Activated T-cell treated with anti-CD3 and anti-CD28 coated beads, Interleukin-2, amount 50 U/mL, for 24 hours (primary cell): ENCODE data around the gene RHO.

Experiments
- DNase-seq: peaks from one replicate; pipeline ENCODE4 v3.0.0-alpha.2; 2020
- H3K27ac Mint-ChIP-seq: 2 replicates; pipeline ENCODE4 v1.8.0; 2020; ENCODE audit warnings: mild to moderate bottlenecking, mixed read lengths
- H3K27me3 Mint-ChIP-seq: 2 replicates; pipeline ENCODE4 v1.8.0; 2020; ENCODE audit warnings: mixed read lengths
- H3K36me3 Mint-ChIP-seq: 2 replicates; pipeline ENCODE4 v1.8.0; 2020; ENCODE audit warnings: low read depth, mixed read lengths
- H3K4me1 Mint-ChIP-seq: 2 replicates; pipeline ENCODE4 v1.8.0; 2020; ENCODE audit warnings: low read depth, mixed read lengths
- H3K4me3 Mint-ChIP-seq: 2 replicates; pipeline ENCODE4 v1.8.0; 2020; ENCODE audit warnings: mild to moderate bottlenecking, moderate library complexity, mixed read lengths
- H3K9me3 Mint-ChIP-seq: 2 replicates; pipeline ENCODE4 v1.8.0; 2020; ENCODE audit warnings: mixed read lengths

RHO gene

DNA sequence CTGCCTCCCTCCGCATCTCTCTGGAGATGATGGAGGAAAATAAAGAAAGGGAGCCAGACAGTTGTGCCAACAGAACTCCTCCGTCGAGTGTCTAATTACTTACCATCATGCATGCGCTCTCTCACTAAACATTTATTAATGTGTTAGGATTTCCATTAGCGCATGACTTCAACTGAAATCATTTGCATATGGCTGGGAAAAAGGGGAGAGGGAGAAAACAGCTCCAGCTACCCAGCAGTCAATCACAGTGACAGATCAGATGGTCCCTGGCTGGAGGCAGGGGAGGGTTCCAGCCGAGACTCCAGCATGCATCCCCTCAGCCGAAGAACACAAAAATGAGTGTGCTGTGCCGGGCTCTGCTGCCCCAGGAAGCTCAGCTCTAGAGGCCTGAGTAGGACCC is 6.8 kb upstream of the RHO start:
- peaks cover 3% of the 10 kb centered on the region for H3K4me1 Mint-ChIP-seq
- H3K27me3 Mint-ChIP-seq: no peaks in the 10 kb centered on the region
- H3K4me3 Mint-ChIP-seq: no peak overlapping the region
- H3K36me3 Mint-ChIP-seq: peaks cover 4% of the 10 kb centered on the region
- no peak for DNase-seq
- H3K27ac Mint-ChIP-seq: no peak overlapping the region
- no peaks in the 10 kb centered on the region for H3K9me3 Mint-ChIP-seq

DNA sequence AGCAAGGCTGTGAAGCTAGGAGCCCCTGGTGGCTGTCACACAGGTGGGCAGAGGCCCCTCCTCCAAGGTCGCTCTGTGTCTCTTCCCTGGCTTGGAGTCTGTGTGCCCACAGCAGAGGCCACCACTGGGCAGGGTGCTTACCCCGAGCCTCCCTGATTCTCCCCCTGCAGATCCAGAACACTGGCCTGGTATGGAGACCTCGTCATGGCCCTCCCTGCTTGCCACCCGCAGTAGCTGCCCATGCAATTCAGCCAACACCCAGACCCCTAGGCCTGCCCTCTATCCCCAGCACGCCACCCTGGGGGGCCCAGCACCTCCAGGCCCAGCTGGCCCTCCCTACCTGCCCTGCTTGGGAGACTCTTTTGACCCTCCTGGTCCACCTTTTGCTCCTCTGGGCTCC is 5.5 kb upstream of the RHO start:
- Mint-ChIP-seq H3K9me3 (no peaks in the 10 kb centered on the region), H3K27ac (no peak overlapping the region), H3K36me3 (no peaks in the 10 kb centered on the region), H3K4me1 (peaks cover 3% of the 10 kb centered on the region), H3K27me3 (no peaks in the 10 kb centered on the region), H3K4me3 (no peak overlapping the region)
- no peak for DNase-seq

GRCh38 chr3:129524081-129524480 is 4.4 kb upstream of the RHO start:
- no peaks in the 10 kb centered on the region for H3K27me3 Mint-ChIP-seq
- no peak overlapping the region for H3K27ac Mint-ChIP-seq
- H3K36me3 Mint-ChIP-seq: no peaks in the 10 kb centered on the region
- H3K4me1 Mint-ChIP-seq: peaks cover 3% of the 10 kb centered on the region
- no peak for DNase-seq
- no peak overlapping the region for H3K4me3 Mint-ChIP-seq
- no peaks in the 10 kb centered on the region for H3K9me3 Mint-ChIP-seq

DNA sequence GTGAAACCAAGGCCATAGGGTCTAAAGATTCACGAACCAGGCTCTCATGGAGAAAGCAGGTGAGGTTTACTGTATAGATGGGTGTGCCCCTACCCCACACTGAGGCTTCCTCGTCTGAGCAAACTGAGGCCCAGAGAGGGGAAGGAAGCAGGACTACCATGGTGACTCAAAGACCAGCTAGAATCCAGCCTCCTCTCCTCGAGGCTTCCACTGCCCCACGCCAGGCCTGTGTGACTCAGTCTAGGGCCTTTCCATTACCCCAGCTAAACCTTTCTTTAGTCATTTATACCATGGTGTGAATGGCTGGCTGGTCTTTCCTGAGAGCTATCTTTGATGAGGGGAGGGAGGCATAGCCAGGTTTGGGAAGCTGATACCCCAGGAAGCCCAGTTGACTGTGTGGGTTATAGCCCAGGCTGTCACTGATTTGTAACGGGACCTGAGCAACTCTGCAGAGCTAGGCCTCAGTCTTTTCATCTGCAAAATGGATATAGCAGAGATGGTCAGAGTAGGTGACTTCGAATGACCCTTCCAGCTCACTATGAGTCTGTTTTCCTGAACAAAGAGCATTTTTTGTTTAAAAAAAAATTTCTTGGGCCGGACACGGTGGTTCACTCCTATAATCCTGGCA is 3.0 kb upstream of the RHO start:
- DNase-seq: no peak
- no peaks in the 10 kb centered on the region for H3K36me3 Mint-ChIP-seq
- H3K4me1 Mint-ChIP-seq: peaks cover 3% of the 10 kb centered on the region
- H3K4me3 Mint-ChIP-seq: no peak overlapping the region
- H3K9me3 Mint-ChIP-seq: no peaks in the 10 kb centered on the region
- H3K27me3 Mint-ChIP-seq: no peaks in the 10 kb centered on the region
- no peak overlapping the region for H3K27ac Mint-ChIP-seq

GRCh38 chr3:129526121-129526900 is 2.1 kb upstream of the RHO start:
- H3K27ac Mint-ChIP-seq: no peak overlapping the region
- no peaks in the 10 kb centered on the region for H3K36me3 Mint-ChIP-seq
- no peaks in the 10 kb centered on the region for H3K9me3 Mint-ChIP-seq
- no peaks in the 10 kb centered on the region for H3K27me3 Mint-ChIP-seq
- no peak for DNase-seq
- no peak overlapping the region for H3K4me3 Mint-ChIP-seq
- peaks cover 3% of the 10 kb centered on the region for H3K4me1 Mint-ChIP-seq

DNA sequence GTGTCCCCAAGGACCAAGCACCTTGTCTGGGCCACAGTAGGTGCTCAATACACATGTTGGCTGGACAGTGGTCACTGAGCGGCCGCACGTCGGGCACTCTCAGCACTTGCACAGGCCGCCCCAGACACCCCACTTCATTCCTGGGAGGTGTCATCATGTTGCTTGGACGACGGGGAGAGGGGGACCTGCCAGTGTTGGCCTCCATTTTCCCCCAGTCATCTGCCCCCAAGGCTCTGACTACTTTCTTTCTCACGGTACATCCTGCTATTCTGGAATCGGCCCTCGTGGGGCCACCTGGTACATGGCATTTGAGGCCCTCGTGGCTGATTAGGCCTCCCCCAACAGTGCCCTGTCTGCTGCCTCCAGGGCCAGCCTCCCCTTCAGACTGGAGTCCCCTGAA is 1.2 kb upstream of the RHO start:
- Mint-ChIP-seq H3K4me3 (no peak overlapping the region), H3K36me3 (no peaks in the 10 kb centered on the region), H3K4me1 (peaks cover 3% of the 10 kb centered on the region), H3K27me3 (no peaks in the 10 kb centered on the region), H3K9me3 (no peaks in the 10 kb centered on the region), H3K27ac (no peak overlapping the region)
- DNase-seq: no peak

DNA sequence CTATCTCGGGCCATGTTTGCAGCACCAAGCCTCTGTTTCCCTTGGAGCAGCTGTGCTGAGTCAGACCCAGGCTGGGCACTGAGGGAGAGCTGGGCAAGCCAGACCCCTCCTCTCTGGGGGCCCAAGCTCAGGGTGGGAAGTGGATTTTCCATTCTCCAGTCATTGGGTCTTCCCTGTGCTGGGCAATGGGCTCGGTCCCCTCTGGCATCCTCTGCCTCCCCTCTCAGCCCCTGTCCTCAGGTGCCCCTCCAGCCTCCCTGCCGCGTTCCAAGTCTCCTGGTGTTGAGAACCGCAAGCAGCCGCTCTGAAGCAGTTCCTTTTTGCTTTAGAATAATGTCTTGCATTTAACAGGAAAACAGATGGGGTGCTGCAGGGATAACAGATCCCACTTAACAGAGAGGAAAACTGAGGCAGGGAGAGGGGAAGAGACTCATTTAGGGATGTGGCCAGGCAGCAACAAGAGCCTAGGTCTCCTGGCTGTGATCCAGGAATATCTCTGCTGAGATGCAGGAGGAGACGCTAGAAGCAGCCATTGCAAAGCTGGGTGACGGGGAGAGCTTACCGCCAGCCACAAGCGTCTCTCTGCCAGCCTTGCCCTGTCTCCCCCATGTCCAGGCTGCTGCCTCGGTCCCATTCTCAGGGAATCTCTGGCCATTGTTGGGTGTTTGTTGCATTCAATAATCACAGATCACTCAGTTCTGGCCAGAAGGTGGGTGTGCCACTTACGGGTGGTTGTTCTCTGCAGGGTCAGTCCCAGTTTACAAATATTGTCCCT is 1.2 kb downstream of the RHO start:
- Mint-ChIP-seq H3K4me1 (peaks cover 3% of the 10 kb centered on the region), H3K4me3 (no peak overlapping the region), H3K9me3 (no peaks in the 10 kb centered on the region), H3K36me3 (no peaks in the 10 kb centered on the region), H3K27ac (no peak overlapping the region), H3K27me3 (no peaks in the 10 kb centered on the region)
- no peak for DNase-seq

DNA sequence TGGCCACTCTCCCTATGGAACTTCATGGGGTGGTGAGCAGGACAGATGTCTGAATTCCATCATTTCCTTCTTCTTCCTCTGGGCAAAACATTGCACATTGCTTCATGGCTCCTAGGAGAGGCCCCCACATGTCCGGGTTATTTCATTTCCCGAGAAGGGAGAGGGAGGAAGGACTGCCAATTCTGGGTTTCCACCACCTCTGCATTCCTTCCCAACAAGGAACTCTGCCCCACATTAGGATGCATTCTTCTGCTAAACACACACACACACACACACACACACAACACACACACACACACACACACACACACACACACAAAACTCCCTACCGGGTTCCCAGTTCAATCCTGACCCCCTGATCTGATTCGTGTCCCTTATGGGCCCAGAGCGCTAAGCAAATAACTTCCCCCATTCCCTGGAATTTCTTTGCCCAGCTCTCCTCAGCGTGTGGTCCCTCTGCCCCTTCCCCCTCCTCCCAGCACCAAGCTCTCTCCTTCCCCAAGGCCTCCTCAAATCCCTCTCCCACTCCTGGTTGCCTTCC is 1.9 kb downstream of the RHO start:
- Mint-ChIP-seq H3K36me3 (no peaks in the 10 kb centered on the region), H3K27ac (no peak overlapping the region), H3K27me3 (no peaks in the 10 kb centered on the region), H3K4me1 (peaks cover 3% of the 10 kb centered on the region), H3K4me3 (no peak overlapping the region), H3K9me3 (no peaks in the 10 kb centered on the region)
- DNase-seq: no peak

GRCh38 chr3:129530821-129531220 is 2.4 kb downstream of the RHO start:
- no peak for DNase-seq
- no peaks in the 10 kb centered on the region for H3K4me1 Mint-ChIP-seq
- no peaks in the 10 kb centered on the region for H3K9me3 Mint-ChIP-seq
- H3K27me3 Mint-ChIP-seq: no peaks in the 10 kb centered on the region
- H3K27ac Mint-ChIP-seq: no peak overlapping the region
- H3K36me3 Mint-ChIP-seq: no peaks in the 10 kb centered on the region
- no peak overlapping the region for H3K4me3 Mint-ChIP-seq

DNA sequence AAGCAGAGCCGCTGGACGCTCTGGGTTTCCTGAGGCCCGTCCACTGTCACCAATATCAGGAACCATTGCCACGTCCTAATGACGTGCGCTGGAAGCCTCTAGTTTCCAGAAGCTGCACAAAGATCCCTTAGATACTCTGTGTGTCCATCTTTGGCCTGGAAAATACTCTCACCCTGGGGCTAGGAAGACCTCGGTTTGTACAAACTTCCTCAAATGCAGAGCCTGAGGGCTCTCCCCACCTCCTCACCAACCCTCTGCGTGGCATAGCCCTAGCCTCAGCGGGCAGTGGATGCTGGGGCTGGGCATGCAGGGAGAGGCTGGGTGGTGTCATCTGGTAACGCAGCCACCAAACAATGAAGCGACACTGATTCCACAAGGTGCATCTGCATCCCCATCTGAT is 3.3 kb downstream of the RHO start:
- Mint-ChIP-seq H3K4me1 (no peaks in the 10 kb centered on the region), H3K27ac (no peak overlapping the region), H3K4me3 (no peak overlapping the region), H3K9me3 (no peaks in the 10 kb centered on the region), H3K36me3 (no peaks in the 10 kb centered on the region), H3K27me3 (no peaks in the 10 kb centered on the region)
- DNase-seq: no peak

- no peak overlapping the region for H3K27ac Mint-ChIP-seq
- H3K9me3 Mint-ChIP-seq: no peaks in the 10 kb centered on the region
- H3K4me3 Mint-ChIP-seq: no peak overlapping the region
- no peaks in the 10 kb centered on the region for H3K4me1 Mint-ChIP-seq
- H3K36me3 Mint-ChIP-seq: no peaks in the 10 kb centered on the region
- no peaks in the 10 kb centered on the region for H3K27me3 Mint-ChIP-seq
- DNase-seq: no peak
Observed at GRCh38 chr3:129532261-129532660, 3.8 kb downstream of the RHO start.

DNA sequence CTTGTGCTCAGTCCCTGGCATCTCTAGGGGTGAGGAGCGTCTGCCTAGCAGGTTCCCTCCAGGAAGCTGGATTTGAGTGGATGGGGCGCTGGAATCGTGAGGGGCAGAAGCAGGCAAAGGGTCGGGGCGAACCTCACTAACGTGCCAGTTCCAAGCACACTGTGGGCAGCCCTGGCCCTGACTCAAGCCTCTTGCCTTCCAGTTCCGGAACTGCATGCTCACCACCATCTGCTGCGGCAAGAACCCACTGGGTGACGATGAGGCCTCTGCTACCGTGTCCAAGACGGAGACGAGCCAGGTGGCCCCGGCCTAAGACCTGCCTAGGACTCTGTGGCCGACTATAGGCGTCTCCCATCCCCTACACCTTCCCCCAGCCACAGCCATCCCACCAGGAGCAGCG is 5.0 kb downstream of the RHO start:
- H3K4me1 Mint-ChIP-seq: no peaks in the 10 kb centered on the region
- no peak overlapping the region for H3K27ac Mint-ChIP-seq
- H3K4me3 Mint-ChIP-seq: no peak overlapping the region
- no peaks in the 10 kb centered on the region for H3K9me3 Mint-ChIP-seq
- H3K36me3 Mint-ChIP-seq: no peaks in the 10 kb centered on the region
- no peaks in the 10 kb centered on the region for H3K27me3 Mint-ChIP-seq
- no peak for DNase-seq

DNA sequence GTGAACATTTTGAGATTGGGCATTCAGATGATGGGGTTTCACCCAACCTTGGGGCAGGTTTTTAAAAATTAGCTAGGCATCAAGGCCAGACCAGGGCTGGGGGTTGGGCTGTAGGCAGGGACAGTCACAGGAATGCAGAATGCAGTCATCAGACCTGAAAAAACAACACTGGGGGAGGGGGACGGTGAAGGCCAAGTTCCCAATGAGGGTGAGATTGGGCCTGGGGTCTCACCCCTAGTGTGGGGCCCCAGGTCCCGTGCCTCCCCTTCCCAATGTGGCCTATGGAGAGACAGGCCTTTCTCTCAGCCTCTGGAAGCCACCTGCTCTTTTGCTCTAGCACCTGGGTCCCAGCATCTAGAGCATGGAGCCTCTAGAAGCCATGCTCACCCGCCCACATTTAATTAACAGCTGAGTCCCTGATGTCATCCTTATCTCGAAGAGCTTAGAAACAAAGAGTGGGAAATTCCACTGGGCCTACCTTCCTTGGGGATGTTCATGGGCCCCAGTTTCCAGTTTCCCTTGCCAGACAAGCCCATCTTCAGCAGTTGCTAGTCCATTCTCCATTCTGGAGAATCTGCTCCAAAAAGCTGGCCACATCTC is 6.1 kb downstream of the RHO start:
- Mint-ChIP-seq H3K27me3 (no peaks in the 10 kb centered on the region), H3K27ac (no peak overlapping the region), H3K9me3 (no peaks in the 10 kb centered on the region), H3K4me3 (no peak overlapping the region), H3K36me3 (no peaks in the 10 kb centered on the region), H3K4me1 (no peaks in the 10 kb centered on the region)
- no peak for DNase-seq

DNA sequence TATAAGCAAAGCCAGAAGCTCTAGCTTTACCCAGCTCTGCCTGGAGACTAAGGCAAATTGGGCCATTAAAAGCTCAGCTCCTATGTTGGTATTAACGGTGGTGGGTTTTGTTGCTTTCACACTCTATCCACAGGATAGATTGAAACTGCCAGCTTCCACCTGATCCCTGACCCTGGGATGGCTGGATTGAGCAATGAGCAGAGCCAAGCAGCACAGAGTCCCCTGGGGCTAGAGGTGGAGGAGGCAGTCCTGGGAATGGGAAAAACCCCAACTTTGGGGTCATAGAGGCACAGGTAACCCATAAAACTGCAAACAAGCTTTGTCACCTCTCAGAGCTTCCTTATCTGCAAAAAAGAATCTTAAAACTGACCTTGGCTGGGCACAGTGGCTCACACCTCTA is 6.6 kb downstream of the RHO start:
- no peak overlapping the region for H3K4me3 Mint-ChIP-seq
- H3K27me3 Mint-ChIP-seq: no peaks in the 10 kb centered on the region
- no peaks in the 10 kb centered on the region for H3K36me3 Mint-ChIP-seq
- H3K4me1 Mint-ChIP-seq: no peaks in the 10 kb centered on the region
- no peak overlapping the region for H3K27ac Mint-ChIP-seq
- no peak for DNase-seq
- H3K9me3 Mint-ChIP-seq: no peaks in the 10 kb centered on the region

GRCh38 chr3:129536374-129536667 is 7.9 kb downstream of the RHO start:
- H3K9me3 Mint-ChIP-seq: no peaks in the 10 kb centered on the region
- no peak overlapping the region for H3K4me3 Mint-ChIP-seq
- H3K4me1 Mint-ChIP-seq: no peaks in the 10 kb centered on the region
- no peak overlapping the region for H3K27ac Mint-ChIP-seq
- H3K36me3 Mint-ChIP-seq: no peaks in the 10 kb centered on the region
- no peaks in the 10 kb centered on the region for H3K27me3 Mint-ChIP-seq
- DNase-seq: no peak
